ENCODE results near the gene FFAR1.
A peak's percentile ranks its signal among the peaks of the same experiment; 100 is the strongest.

Gene FFAR1

GRCh38 chr19:35315883-35316282 is 31.8 kb upstream of the FFAR1 start:
- no peak for DNase-seq (ENCODE audit: low spot score)

- DNase-seq (ENCODE audit: low spot score): no peak
These were observed 31.1 kb upstream of the FFAR1 start for GRCh38 chr19:35316560-35316959.

GRCh38 chr19:35317464-35318043 is 30.1 kb upstream of the FFAR1 start:
- DNase-seq (ENCODE audit: low spot score): no peak

- DNase-seq (ENCODE audit: low spot score): peak; percentile 88
These were observed 28.8 kb upstream of the FFAR1 start for GRCh38 chr19:35318679-35319448.

GRCh38 chr19:35320065-35320713 is 27.5 kb upstream of the FFAR1 start:
- no peak for DNase-seq (ENCODE audit: low spot score)

- DNase-seq (ENCODE audit: low spot score): no peak
These were observed 26.4 kb upstream of the FFAR1 start for GRCh38 chr19:35321291-35321690.

GRCh38 chr19:35322014-35322413 is 25.7 kb upstream of the FFAR1 start:
- DNase-seq (ENCODE audit: low spot score): no peak

GRCh38 chr19:35327642-35328041 is 20.1 kb upstream of the FFAR1 start:
- DNase-seq (ENCODE audit: low spot score): no peak

- no peak for DNase-seq (ENCODE audit: low spot score)
These were observed 18.8 kb upstream of the FFAR1 start, which contains the start of gene CD22 for GRCh38 chr19:35328851-35329285. CD22 (plus strand) TSS chr19:35329187; CDS start chr19:35332041, 2,854 bp downstream.

- DNase-seq (ENCODE audit: low spot score): no peak
These were observed 18.4 kb upstream of the FFAR1 start for GRCh38 chr19:35329323-35329722.

GRCh38 chr19:35330475-35330874 is 17.2 kb upstream of the FFAR1 start:
- no peak for DNase-seq (ENCODE audit: low spot score)

GRCh38 chr19:35331551-35332214 is 16.0 kb upstream of the FFAR1 start:
- DNase-seq (ENCODE audit: low spot score): no peak

- DNase-seq (ENCODE audit: low spot score): no peak
These were observed 14.9 kb upstream of the FFAR1 start for GRCh38 chr19:35332817-35333216.

GRCh38 chr19:35334144-35334753 is 13.5 kb upstream of the FFAR1 start:
- DNase-seq (ENCODE audit: low spot score): no peak

GRCh38 chr19:35336166-35336955 is 11.3 kb upstream of the FFAR1 start:
- DNase-seq (ENCODE audit: low spot score): no peak

GRCh38 chr19:35337097-35337983 is 10.4 kb upstream of the FFAR1 start:
- no peak for DNase-seq (ENCODE audit: low spot score)

- no peak for DNase-seq (ENCODE audit: low spot score)
These were observed 9.8 kb upstream of the FFAR1 start for GRCh38 chr19:35337984-35338296.

GRCh38 chr19:35340431-35340830 is 7.3 kb upstream of the FFAR1 start:
- DNase-seq (ENCODE audit: low spot score): no peak

GRCh38 chr19:35341006-35341405 is 6.7 kb upstream of the FFAR1 start:
- DNase-seq (ENCODE audit: low spot score): no peak

- no peak for DNase-seq (ENCODE audit: low spot score)
These were observed 6.0 kb upstream of the FFAR1 start for GRCh38 chr19:35341565-35342225.
